HG02759 (cell line): Measurements from ENCODE around the gene SUN1.

Experiments used
- ATAC-seq: cut with Tn5 transposase; IDR thresholded peaks from one replicate; pipeline ENCODE4 v1.9.1; 2021; ENCODE audit warnings: mild to moderate bottlenecking, moderate library complexity; ENCODE audit not compliant: unreplicated experiment

Gene SUN1

DNA sequence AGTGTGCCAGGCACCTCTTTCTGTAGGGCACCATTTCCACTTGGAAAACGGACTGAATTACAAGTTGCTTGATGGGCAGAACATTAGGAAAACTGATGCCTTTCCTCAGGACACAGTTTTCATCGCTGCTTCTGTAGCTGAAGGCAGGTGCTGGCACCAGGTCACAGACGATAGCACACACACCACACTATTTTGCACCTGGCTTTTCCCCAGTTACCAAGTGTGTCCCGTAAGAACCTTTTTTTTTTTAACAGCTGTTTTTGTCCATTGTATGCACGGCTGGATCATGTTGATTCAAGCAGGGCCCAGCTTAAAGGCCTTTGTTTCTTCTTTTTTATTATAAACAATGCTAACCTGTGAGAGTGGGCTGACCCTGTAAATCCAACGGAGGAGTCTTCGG is 42.8 kb downstream of the SUN1 start:
- ATAC-seq = no peak

- ATAC-seq = no peak
Measured at GRCh38 chr7:875476-876076, 43.3 kb downstream of the SUN1 start.

DNA sequence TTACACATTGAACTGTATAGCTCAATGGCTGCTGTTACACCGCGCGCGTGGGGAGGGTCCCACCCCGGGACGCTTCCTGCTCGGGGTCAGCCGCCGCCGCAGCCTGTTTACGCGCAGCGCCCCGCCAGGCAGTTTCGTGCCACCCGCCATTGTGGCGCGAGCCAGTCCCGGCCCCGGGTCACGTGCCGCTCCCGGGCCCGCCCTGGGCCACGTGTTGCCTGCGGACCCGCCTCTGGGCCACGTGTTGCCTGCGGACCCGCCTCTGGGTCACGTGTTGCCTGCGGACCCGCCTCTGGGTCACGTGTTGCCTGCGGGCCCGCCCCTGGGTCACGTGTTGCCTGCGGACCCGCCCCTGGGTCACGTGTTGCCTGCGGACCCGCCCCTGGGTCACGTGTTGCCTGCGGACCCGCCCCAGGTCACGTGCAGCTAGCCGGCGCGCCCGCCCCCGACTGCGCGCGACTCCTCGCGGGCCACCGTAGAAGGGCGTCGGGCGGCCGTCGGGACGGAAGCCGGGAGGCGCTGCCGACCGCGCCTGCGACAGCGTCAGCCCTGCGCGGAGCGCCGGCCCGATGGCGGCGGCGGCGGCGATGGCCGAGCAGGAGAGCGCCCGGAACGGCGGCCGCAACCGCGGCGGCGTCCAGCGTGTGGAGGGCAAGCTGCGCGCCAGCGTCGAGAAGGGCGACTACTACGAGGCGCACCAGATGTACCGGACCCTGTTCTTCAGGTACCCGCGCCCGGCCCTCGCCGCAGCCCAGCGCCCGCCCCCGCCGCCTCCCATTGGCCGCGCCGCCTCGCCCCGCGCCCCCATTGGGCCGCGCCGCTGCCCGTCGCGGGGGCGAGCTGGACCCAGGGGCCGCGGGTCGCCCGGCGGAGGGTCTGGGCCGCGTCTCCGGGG is 44.0 kb downstream of the SUN1 start, which contains the start of gene GET4:
GET4 (plus strand) TSS at position 478 of the 895 bp plus-strand sequence; CDS start at position 570, 92 bp downstream.
- peak; percentile 83 for ATAC-seq

GRCh38 chr7:876972-877311 is 44.7 kb downstream of the SUN1 start:
- ATAC-seq = peak; percentile 20

GRCh38 chr7:877312-878232 is 45.3 kb downstream of the SUN1 start:
- no peak for ATAC-seq

GRCh38 chr7:879093-879492 is 46.8 kb downstream of the SUN1 start:
- ATAC-seq = no peak

DNA sequence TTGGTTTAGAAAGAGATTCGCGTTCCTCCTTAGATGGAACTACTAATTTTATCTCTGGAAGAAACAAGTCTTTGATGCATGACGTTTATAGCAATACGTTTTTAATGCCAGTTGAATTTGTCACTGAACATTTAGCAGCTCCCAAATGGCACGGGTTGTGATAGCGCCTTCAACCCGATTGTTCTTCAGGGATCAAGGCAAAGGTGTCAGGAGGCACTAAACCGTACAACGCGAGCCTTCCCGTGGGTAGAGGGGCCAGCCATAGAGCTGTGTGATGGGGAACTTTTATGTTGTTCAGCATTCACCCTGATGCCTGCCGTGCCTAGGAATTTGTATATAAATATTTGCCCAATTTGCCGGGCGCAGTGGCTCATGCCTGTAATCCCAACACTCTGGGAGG is 47.4 kb downstream of the SUN1 start:
- ATAC-seq = no peak

- no peak for ATAC-seq
Measured at GRCh38 chr7:880450-880849, 48.2 kb downstream of the SUN1 start.

DNA sequence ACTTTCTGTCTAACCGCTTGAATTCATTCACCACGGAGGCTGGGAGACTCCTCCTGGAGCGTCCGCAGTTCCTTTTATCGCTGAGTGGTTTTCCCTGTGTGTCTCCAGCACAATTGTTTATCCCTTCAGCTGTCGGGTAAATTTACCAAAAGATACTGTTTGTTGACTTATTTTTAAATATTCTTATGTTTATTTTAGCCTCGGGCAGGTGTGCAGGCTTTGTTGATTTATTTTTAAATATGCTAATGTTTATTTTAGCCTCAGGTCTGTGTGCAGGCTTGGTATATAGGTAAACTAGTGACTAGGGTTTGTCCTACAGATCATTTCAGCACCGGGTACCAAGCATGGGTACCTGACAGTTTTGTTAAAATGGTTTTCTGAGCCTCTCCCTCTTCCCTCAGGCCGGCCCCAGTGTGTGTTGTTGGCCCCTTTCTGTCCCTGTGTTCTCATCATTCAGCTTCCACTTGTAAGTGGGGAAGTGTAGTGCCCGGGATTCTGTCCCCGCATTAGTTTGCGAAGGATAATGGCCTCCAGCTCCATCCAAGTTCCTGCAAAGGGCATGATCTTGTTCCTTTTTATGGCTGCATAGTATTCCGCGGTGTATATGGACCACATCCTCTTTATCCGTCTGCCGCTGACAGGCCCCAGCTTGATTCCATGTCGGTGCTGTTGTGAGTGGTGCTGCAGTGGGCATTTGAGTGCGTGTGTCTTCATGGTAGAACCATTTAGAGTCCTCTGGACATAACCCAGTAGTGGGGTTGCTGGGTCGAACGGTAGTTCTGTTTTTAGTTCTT is 49.4 kb downstream of the SUN1 start:
- ATAC-seq = no peak

DNA sequence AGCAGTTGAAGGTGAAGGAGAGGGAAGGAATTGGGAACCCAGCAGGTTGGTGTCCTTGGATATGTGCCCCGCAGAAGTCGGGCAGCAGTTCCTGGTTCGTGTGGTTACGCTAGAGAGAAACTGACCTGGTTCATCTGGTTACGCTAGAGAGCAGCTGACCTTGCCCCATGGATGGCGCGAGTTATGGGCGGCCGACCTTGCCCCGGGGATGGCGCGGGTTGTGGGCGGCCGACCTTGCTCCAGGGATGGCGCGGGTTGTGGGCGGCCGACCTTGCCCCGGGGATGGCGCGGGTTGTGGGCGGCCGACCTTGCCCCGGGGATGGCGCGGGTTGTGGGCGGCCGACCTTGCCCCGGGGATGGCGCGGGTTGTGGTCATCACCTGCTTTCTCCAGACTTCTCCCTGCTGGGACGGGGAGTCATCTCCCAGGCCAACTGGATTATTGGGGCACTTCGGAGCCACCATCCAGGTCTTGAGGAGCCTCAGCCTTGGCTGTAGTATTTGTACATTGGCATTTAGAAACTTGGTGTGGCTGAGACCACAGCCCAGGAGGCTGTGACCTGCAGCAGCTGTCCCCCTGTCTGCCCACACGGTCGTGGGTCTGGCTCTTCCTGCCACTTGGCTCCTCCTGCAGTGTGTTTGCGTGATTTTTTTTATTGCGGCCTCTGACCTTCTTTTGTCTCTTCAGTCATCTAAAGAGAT is 50.2 kb downstream of the SUN1 start:
- no peak for ATAC-seq

DNA sequence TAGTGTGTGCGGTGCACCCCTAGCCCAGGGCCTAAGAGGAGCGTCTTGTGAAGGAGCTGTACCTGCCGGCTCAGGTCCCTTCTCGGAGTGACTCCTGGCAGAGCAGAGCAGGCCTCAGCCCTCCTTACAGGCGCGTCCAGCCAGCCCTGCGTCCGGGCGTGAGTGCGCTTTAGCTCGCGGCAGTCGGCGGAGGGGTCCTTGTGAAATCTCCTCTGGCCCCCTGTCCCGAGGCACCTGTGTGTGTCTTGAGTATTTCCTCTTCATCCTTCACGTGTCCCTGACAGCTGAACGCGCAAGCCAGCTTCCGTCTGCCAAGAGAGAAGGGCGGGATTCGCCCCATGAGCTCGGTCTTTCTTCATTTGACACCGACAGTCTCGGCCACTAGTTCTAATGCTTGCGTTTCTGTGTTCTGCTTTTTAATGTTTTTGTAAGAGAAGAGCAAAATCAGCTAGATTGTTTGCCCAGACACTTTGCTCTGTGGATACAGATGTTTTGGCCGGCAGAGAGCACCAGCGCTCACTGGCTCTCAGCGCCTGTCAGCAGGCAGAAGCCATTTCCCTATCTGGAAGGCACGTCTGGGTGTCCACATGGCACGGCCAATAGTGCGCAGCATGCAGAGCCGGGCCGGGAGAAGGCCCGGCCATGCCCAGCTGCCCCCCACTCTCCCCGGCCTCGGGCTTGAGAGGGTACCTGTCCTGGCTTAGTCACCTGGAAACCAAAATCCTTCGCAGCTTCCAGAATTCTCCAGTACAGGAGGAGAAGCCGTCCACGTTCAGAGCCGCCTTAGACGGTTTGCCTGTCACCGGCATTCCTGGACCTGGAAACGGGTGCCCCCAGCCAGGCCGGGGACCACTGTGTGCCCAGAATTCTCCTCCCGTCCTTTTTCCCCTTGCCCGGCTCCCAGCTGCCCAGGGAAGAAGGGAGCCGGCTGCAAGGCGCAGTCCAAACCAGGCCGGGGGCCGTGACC is 51.1 kb downstream of the SUN1 start:
- ATAC-seq = no peak

DNA sequence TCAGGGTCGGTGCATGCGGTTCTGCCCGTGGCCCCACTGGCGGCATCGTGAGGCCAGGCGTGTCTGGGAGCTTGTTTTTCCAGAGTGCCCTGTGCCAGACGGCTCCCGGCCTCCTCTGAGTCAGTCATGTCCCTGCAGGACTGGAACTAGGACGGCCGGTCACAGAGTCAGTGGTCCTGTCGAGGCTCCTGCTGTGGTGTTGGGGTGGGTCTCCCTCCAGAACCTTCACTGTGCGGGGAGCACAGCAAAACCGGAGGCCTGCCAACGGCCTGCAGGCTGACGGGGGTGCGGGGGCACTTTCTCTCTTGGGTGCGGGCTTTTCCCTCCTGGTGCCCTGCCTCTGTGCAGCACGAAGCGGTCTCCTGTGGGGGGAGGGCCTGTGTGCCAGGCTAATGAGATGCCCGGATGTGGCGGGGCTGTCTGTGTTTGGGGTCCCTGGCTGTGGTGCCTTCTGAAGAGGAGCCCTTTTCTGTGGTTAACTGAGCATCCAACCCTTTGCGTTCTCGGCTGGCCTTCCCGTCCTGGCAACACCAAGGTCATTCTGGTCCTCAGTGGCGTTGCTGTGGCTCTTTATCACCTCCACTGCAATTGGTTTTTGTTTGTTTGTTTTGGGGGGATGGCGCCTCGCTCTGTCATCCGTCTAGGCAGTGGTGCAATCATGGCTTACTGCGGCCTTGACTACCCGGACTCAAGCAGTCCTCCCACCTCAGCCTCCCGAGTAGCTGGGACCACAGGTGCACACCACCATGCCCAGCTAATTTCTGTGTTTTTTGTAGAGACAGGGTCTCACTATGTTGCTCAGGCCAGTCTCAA is 52.1 kb downstream of the SUN1 start:
- no peak for ATAC-seq

GRCh38 chr7:885261-885892 is 53.1 kb downstream of the SUN1 start:
- no peak for ATAC-seq

- ATAC-seq = no peak
Measured at GRCh38 chr7:885893-886625, 53.8 kb downstream of the SUN1 start.

DNA sequence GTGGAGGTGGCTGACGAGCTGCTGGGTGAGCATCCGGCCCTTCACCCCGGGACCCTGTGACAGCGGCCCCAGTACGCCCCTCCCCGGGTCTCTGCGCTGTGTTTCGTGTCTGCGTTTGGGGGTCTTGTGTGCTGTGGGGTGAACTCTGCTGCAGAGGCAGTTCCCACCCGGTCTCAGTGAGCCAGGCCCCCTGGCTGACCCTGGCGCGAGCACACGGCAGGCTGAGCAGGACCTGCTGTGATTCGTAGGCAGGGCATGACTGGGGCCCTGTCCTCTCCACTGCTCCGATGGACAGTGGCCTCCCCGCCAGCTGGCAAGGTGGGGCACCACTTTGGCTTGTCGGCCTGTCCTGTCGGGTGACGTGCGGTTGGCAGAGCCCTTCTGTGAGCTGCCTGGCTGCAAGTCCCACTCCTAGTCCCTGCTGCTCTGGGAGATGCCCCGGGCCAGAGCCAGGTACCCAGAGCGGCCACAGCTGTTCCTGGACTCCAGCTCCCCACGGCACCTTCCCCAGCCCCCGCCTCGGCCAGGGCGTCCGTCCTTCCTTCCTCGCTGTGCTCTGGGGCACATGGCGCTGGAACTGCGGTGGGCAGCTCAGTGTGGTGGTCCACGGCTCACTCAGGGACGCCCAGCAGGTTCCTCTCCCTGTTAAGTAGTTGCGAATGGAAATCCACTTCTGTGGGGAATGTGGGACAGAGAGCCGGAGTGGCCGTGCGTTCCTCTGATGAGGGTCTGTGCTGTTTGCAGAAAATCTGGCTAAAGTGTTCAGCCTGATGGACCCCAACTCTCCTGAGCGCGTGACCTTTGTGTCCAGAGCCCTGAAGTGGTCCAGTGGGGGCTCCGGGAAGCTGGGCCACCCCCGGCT is 54.6 kb downstream of the SUN1 start:
- ATAC-seq = no peak

DNA sequence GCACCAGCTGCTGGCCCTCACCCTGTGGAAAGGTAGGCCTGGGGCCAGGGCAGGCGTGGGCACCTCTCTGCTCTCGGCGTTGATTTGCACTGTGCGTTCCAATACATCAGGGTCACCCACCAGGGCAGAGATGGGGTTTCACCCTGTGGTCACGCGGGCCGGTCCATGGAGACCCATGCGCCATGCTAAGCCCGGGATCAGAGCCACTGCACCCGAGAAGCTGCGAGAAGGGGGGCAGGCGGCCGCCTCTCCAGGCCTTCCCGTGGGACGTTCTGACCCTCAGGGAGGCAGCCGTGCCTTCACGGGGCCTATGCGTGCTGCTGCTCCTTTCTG is 55.2 kb downstream of the SUN1 start:
- no peak for ATAC-seq
